Measurements from ENCODE around the gene SLK.

The SLK gene

DNA sequence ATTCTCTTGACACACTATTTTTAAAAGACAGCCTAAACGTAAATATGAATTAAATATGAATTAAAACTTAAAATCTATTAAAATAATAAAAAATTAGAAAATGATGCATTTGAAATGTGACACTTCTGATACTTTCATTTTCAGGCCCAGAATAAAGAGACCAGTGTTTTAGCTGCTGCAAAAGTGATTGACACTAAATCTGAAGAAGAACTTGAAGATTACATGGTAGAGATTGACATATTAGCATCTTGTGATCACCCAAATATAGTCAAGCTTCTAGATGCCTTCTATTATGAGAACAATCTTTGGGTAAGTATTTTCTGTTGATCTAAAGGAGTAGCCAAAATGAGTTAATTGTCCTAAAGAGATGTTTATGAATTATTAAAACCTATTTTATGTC, 23.6 kb downstream of the SLK start:
- no peak for DNase-seq (ENCODE audit: low read depth)

DNA sequence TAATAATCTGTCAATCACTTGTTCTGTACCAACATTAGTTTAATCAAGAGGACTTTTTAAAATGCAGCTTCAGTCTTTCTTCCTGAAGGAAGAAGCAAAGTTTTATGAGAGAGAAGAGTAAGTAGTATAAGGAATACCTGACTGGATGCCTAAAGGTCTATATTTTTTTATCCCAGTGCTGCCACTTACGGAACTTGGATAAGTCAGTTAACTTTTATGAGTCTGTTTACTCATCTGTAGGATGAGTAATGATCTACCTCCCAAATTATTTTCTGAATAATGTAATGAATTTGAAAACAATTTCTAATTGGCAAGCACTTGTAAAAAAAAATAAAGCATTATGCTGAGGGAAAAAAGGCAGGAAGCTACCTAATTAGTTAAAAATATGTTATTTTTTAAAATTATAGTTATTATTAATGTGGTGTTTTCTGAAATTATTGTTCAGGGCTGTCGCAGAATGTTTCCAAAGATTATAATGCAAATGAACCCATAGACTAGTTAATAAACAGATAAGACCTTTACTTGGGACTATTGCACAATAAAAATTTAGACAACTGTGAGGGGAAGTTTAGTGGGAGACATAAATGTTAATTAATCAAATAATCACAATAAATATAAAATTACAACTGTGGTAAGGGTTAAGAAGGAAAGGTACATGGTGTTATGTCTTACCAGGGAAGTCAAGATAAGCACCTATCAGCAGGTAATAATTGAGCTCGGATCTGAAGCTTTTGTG, 24.6 kb downstream of the SLK start:
- DNase-seq (ENCODE audit: low read depth), result no peak

DNA sequence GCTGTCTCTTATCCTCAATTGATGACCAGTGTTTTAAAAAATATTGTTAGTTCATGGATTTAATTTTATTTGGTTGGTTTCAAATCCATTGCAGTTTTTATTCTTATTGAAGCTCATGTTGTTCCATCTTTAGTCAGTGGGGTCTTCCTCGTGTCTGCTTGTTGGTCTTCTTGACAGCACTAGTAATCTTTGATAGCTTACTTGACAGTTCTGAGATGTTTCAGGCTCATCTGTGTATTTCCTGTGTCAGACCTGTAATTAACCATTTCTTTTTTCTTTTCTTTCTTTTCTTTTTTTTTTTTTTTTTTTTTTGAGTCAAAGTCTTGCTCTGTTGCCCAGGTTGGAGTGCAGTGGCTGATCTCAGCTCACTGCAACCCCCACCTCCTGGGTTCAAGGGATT, 28.2 kb downstream of the SLK start:
- DNase-seq (ENCODE audit: low read depth), result no peak

DNA sequence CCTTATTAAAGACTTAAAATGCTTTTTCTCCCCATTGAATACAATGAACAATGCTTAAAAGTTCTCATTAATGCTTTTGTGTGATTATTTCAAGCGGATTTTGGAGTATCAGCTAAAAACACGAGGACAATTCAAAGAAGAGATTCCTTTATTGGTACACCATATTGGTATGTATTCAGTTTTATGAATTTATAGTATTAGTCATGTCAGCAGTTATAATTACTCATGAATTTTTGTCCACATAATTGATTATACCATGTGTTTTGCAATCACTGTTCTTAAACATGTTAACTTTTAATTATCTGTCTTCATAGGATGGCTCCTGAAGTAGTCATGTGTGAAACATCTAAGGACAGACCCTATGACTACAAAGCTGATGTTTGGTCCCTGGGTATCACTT, 31.9 kb downstream of the SLK start:
- no peak for DNase-seq (ENCODE audit: low read depth)

DNA sequence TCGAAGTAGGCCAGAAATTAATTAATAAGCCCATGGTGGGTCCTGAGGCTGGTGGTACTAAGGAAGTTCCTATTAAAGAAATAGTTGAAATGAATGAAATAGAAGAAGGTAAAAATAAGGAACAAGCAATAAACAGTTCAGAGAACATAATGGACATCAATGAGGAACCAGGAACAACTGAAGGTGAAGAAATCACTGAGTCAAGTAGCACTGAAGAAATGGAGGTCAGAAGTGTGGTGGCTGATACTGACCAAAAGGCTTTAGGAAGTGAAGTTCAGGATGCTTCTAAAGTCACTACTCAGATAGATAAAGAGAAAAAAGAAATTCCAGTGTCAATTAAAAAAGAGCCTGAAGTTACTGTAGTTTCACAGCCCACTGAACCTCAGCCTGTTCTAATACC, 36.0 kb downstream of the SLK start:
- no peak for DNase-seq (ENCODE audit: low read depth)

DNA sequence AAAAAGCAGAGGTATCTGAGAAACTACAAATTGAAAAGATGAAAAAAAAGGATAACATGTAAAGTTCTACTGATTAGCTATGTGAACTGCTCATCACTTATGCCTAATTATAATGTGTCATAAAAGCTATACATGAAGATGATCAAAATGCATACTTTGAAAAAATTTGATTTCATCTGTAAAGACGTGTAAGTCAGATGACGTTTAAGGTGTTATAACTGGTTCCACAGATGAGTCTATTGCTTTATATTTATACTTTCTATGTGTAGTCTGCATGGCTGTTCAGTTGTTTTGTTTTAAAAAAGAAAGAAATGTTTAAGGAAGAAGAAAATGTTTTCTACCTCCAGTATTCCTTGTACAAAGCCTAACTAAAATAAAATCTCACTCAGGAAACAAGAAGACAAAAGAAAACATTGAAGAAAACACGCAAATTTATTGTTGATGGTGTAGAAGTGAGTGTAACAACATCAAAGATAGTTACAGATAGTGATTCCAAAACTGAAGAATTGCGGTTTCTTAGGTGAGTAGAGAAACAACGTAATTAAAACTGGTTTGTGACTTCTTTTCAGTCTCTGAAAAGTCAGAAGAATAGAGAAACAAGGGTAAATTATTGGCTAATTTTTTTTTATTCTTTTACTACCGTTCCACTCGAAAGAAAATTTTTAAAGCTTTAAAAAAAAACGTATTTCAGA, 38.4 kb downstream of the SLK start:
- DNase-seq (ENCODE audit: low read depth), result no peak

DNA sequence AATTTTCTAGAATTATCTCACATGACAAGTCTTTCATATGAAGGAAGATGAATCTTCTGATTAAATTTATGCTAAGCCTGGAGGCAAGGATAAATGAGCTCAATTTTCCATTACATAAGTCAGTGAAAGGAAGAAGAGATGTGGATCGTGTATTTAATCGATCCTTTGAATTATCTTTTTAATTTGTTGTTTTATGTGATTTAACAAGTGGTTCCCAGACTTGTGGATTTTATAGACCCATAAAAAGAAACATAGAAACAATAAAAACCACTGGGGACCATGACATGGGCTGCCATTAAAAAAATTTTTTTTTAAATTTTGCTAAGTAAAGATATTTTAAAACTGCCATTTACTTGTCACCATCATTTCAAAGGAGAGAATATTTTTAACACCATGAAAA, 45.0 kb downstream of the SLK start:
- DNase-seq (ENCODE audit: low read depth), result no peak

DNA sequence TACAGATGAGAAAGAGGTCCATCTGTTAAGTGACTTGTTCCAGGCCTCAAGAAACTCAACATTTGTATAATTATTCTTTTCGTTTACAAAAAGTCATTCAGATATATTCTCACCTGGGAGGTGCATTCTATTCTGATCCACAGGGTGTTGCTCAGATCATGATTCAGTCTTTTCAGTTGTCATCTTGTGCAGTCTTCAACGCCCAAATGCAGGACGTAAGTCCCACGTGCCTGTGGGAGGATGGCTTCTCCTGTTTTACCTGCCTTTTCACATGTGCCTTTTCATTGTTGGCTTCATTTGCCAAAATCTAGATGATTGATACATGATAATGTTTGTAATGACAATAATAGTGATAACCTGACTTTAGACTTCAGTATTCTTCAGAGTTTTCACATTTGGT, 46.5 kb downstream of the SLK start:
- DNase-seq (ENCODE audit: low read depth), result no peak

DNA sequence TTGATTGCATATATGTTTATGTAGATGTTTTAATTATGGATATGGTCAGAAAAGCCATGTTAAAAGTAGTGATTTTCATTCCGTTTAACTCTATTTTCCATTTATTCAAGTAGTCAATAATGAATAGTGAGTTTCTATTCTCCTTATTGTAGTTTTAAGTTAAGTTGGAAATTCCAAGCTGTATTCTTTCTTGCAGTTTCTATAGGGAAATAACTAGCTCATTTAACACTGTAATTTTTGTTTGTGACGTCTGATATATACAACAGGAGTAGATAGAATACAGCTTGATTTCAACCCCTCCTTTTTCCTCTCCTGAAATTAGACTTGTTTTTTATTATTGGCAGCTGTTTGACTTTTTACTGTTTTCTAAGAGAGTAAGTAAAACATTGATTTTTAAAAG, 47.2 kb downstream of the SLK start:
- no peak for DNase-seq (ENCODE audit: low read depth)

DNA sequence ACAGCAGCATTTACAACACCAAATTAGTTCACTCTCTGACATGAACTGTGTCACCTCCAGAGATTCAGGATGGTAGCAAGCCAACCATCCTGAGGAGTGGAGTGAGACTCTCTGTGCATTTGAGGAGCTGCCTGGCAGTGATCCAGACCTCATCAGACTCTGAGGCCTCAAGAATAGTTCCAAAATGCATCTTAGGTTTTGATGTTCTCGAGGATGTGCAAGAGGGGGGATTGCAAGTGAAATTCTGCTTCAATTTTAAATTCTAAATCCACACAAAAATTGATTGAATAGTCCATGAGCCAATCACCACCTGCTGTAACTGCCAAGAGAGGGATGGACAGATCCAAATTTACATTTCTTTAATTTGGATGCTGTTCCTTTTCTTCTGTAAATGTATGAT, 49.7 kb downstream of the SLK start:
- no peak for DNase-seq (ENCODE audit: low read depth)

DNA sequence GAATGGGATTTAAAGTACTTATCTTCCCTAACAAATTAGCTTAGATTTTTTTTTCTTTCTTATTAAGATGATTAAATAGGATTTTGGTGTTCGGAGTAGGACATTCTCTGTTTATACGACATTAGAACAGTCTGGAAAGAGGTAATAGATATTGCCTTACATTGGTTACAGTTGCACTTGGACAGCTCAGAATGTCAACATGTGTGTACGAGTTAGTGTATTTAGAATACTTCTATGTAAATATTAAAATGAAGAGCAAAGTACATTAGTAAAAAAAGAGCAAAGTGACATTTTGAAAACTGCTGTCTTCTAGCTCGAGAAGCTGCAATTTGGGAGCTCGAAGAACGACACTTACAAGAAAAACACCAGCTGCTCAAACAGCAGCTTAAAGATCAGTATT, 51.5 kb downstream of the SLK start:
- DNase-seq (ENCODE audit: low read depth), result no peak

DNA sequence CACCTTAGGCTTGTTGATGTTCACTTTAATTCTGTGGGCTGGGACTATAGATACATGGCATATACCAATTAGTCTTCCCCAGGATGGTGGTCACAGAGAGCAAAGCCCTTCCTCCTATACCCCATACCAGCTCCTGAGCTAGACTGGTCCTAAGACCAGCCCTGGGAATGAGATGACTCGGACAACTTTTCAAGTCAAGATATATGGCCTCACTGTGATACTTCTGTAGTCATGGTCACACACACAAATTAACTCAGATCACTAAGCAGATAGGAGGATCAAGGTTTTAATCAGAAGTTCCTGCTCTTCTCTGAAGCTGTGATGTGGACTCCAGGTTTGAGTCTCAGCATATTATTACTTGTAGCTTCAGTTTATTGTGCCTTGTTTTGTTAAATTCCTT, 53.1 kb downstream of the SLK start:
- DNase-seq (ENCODE audit: low read depth), result no peak

DNA sequence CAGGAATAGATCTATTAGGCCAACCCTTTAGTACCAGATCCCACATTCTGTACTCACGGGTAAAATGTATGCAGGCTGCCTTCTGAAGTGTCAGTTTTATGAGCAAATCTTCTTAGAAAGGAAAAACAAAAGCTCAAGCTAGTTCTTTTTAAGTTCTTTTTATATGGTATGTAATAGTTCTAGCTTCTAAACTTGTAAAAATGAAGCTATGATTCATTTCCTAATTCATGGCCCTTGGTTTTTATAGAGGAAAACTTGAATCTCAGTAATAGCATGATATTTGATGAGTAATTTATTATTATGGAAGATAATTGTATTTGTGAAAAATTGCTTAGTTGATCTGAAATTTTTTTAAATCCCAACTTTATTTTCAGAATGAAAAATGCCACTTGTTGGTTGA, 54.3 kb downstream of the SLK start:
- no peak for DNase-seq (ENCODE audit: low read depth)

DNA sequence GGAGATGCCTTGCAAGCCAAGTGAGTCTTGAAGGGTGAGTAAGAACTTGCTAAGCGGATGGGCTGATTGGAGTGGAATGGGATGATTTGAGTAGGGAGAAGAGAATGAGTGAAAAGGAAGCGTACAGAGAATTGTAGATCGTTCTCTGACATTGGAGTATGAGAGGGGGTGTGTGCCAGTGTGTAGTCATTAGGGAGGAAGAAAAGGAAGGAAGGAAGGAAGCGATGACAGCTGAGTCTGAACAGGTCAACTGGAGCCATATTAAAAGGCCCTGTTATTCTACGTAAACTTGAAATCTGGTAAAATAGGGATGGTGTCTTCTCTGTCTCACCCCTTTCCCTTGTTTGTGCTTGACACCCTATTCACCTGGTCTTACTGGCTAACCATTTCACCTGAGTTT, 55.1 kb downstream of the SLK start:
- DNase-seq (ENCODE audit: low read depth), result no peak

DNA sequence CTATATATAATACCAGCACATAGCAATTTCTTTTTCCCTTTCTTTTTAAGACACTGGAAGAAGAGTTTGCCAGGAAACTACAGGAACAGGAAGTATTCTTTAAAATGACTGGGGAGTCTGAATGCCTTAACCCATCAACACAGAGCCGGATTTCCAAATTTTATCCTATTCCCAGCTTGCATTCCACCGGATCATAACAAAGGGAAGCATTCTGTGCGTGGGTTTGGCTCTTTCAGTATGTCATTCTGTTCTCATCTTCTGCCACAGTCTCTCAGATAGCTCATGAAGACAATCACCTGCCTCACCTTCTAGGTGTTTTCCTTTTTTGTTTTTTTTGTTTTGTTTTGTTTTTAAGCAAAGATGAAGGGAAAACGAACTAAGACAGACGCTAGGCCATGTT, 58.6 kb downstream of the SLK start:
- DNase-seq (ENCODE audit: low read depth), result no peak

DNA sequence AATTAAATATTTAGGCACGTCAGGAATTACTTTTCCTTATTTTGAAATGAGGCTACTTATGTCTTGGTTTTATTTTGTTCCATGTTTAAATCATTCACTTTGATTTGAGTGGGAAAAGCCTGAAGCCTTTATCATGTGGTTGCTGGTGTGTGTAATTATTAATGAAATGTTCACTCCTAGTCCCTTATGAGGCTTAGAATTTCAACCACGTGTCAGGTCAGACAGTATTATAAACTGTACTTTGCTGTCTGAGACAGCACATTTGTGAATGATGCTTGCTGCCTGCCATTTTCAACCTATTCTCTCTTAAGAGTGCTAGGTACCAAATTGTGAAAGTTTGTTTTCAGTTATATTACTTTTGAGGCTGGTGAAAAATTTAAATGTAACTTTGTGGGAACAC, 59.8 kb downstream of the SLK start:
- DNase-seq (ENCODE audit: low read depth), result no peak

DNA sequence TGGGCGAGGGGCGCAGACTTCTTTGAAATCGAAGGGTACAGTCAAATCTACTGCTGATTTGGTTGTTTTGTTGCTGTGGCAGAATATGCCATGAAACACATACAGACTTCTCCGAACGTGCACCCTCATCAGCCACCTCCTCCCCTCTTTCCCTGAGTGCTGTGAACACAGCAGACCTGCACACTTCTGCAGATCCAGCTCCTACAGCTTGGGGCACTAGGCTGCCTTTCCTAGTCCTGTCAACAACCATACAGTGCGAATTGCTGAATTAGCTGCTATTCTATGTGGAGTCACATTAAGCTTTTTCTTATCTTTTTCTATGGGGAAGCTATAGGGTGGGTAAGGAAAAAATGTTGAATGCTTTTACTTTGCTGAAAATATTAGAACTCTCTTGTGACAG, 61.2 kb downstream of the SLK start:
- DNase-seq (ENCODE audit: low read depth), result no peak

DNA sequence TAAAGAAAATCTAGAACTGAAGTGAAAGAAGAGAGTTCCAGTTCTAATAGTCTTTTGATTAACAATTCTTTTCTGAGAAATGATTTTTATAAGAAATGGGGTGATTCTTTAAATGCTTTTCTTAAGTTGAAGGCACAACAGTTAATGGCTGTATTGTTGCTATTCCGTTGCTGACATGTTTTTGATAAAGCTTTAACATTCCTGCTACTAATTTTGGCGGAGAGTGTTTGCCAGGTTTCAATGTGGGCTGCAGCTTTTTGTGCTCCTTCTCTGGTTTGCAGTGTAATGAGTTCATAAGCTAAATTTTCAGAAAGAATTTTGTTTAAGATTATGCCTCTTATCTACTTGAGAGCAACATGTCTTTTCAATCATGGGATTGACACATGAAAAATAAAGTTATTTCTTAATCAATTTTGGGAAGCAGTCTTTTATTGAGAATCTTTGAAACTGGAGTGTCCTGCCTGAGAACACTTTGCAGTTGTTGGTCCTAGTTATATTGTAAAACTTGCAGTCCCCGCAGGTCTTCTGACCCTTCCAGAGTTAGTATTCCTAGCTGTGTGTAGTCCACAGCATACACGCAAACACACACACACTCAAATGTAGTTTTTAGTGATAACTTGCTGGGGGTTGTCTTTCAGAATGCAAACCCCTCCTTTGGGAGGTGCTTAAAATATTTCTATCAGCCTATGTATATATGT, 62.0 kb downstream of the SLK start:
- DNase-seq (ENCODE audit: low read depth), result no peak

DNA sequence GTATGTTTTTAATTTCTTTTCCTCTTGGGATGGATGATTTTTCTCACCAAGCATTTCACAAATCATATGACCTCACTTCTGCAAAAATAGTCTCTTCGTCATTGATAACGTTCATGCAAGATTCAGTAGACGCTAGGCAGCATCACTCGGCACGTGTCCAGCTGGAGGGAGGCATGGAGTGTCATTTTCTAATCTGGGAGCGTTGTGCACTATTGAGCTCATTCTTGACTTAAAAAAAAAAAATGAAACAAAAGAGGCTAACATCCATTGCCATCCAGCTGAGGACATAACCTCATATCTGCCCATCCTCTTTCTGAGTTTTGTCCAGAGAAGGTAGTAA, 62.6 kb downstream of the SLK start:
- DNase-seq (ENCODE audit: low read depth), result no peak

DNA sequence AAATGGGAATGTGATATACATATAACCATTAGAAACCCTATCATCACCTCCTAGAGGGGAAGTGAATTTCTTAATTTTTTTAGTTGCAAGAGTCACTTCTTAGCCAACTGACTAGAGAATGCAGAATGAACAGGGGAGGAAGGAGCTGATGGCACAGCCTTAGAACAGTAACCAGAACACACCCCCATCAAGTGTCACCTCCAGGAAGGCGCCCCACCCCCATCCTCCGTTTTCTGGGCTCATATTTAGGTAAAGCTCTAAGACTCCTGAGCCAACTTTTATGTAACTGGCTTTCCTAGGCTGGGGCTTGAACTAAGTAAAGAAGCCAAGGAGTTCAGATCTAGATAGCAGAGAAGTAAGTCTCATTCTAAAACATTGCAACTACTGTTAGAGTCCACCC, 64.7 kb downstream of the SLK start:
- DNase-seq (ENCODE audit: low read depth), result no peak

DNA sequence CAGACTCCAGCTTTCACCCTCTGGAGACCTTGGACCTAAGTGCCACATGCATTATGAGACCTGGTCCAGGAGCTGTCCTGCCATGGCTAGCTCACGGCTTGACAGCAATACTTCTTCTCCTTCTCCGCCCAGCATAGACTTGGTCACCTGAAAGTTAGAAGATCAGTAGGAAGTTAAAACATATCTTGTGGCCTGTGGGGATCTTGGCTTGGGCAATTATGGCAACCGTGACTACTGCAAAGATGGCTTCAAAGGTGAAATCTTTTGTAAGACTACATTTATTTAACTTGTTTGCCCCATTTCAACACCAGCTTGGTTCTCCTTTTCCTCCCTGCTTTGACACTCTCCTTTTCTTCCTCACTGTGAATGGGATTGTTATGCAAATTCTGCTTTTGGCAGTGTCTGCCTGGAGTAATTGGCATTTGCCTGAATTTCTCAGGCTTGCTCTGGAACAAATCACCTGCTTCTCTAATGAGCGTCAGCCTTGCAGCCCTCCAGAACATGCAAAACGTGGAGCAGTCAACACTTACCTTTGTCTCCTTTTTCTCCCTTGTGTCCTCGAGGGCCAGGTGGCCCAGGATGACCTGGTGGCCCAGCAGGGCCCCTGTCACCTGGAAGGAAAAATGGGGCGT, 65.3 kb downstream of the SLK start:
- DNase-seq (ENCODE audit: low read depth), result no peak

DNA sequence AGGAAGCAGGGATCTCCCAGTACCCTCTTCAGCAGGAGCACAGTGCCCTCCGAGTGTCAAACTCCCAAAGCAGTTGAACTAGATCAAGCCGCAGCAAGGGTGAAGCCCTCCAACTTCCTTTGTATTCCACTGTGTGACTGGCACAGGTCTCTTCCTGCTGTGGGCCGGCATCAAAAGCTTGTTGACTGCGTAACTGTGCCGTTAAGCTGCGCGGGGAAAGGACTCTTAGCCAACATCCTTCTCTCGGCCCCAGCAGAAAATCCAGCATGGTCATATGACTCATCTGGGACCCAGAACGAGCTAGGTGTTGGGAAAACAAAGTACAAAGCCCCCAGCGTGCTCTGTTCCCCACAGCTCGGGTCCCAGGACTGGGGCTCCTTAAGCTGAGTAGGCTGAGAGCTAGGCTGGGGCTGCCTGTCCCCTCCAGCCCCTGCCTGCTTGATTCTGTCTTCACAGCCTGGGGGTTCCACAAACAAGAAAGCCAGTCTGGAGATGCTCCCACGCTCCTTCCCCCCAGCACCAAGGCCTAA, 66.5 kb downstream of the SLK start:
- DNase-seq (ENCODE audit: low read depth), result no peak

DNA sequence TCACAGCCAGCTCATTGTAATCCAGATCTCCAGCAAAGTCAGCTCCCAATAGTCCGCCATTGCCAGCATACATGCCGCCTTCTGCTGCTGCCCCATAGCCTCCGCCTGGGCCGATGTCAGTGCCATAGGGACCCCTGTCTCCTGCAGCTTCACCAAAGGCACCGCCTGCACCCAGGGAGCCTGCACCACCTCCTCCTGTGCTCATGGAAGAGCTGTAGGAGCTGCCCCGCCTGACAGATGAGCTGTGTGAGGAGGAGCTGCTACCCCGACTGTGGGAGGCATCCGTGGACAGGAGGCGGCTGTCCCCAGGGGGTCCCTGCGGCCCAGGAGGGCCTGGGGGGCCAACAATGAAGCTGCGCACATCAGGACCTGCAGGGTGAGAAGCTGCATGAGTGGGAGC, 67.0 kb downstream of the SLK start:
- DNase-seq (ENCODE audit: low read depth), result no peak
